ENCODE measurements around the gene PLEKHM3. TPM values are rescaled to one million over a fixed set of nuclear protein-coding genes. Genes with fewer than 3 reads are reported as not detected.

PLEKHM3 gene
- total RNA-seq, 4 donors from 2014 or later, result 14.9 to 28.3 (median 21.0) TPM

GRCh38 chr2:207925601-207926000 lies 99.7 kb downstream of the PLEKHM3 start:
- TF ChIP-seq POLR2A (IDR thresholded peaks at IDR 0.05), result no peak
- TF ChIP-seq EP300 (IDR thresholded peaks at IDR 0.05), result no peak
- TF ChIP-seq POLR2AphosphoS5 (IDR thresholded peaks at IDR 0.05), result no peak
- no peak for TF ChIP-seq CTCF (IDR thresholded peaks at IDR 0.05)
- DNase-seq (ENCODE audit: low spot score in 2 of 2), result no peak
- no peak overlapping the region for H3K27ac ChIP-seq
- 88% methylated on average over 8 of the region's 8 CpGs for WGBS
- H3K4me1 ChIP-seq, result no peaks in the 10 kb centered on the region
- H3K9me3 ChIP-seq, result no peaks in the 10 kb centered on the region
- no peak overlapping the region for H3K4me3 ChIP-seq
- peaks cover 5% of the 10 kb centered on the region for H3K36me3 ChIP-seq
- no peaks in the 10 kb centered on the region for H3K27me3 ChIP-seq

GRCh38 chr2:207921606-207922005 lies 103.7 kb downstream of the PLEKHM3 start:
- no peak for TF ChIP-seq EP300 (IDR thresholded peaks at IDR 0.05)
- no peak for TF ChIP-seq CTCF (IDR thresholded peaks at IDR 0.05)
- no peak for TF ChIP-seq POLR2A (IDR thresholded peaks at IDR 0.05)
- no peak for TF ChIP-seq POLR2AphosphoS5 (IDR thresholded peaks at IDR 0.05)

GRCh38 chr2:207920721-207921120 lies 104.6 kb downstream of the PLEKHM3 start:
- 84% methylated on average over 6 of the region's 6 CpGs for whole genome bisulfite sequencing
- H3K4me3 ChIP-seq, result no peak overlapping the region
- H3K9me3 ChIP-seq, result no peaks in the 10 kb centered on the region
- no peaks in the 10 kb centered on the region for H3K4me1 ChIP-seq
- peaks cover 5% of the 10 kb centered on the region for H3K36me3 ChIP-seq
- H3K27me3 ChIP-seq, result no peaks in the 10 kb centered on the region
- DNase-seq (ENCODE audit: low spot score in 2 of 2), result no peak
- TF ChIP-seq POLR2A (IDR thresholded peaks at IDR 0.05) (no peak), CTCF (IDR thresholded peaks at IDR 0.05) (no peak), EP300 (IDR thresholded peaks at IDR 0.05) (no peak), POLR2AphosphoS5 (IDR thresholded peaks at IDR 0.05) (no peak)
- no peak overlapping the region for H3K27ac ChIP-seq

More at GRCh38 chr2:207921606-207922005, 103.7 kb downstream of the PLEKHM3 start:
- Histone ChIP-seq H3K4me1 (no peaks in the 10 kb centered on the region), H3K4me3 (no peak overlapping the region), H3K36me3 (peaks cover 5% of the 10 kb centered on the region), H3K27ac (no peak overlapping the region), H3K27me3 (no peaks in the 10 kb centered on the region), H3K9me3 (no peaks in the 10 kb centered on the region)
- no peak for DNase-seq (ENCODE audit: low spot score in 2 of 2)

- no peak overlapping the region for H3K4me3 ChIP-seq
- DNase-seq (ENCODE audit: low spot score in 2 of 2), result no peak
- H3K4me1 ChIP-seq, result no peaks in the 10 kb centered on the region
- no peaks in the 10 kb centered on the region for H3K27me3 ChIP-seq
- H3K27ac ChIP-seq, result no peak overlapping the region
- H3K9me3 ChIP-seq, result no peaks in the 10 kb centered on the region
- TF ChIP-seq EP300 (IDR thresholded peaks at IDR 0.05) (no peak), POLR2A (IDR thresholded peaks at IDR 0.05) (no peak), CTCF (IDR thresholded peaks at IDR 0.05) (no peak), POLR2AphosphoS5 (IDR thresholded peaks at IDR 0.05) (no peak)
- WGBS, result 85% methylated on average over 3 of the region's 3 CpGs
- peaks cover 5% of the 10 kb centered on the region for H3K36me3 ChIP-seq
Measured at GRCh38 chr2:207920321-207920720, 105.0 kb downstream of the PLEKHM3 start.

- 89% methylated on average over 8 of the region's 8 CpGs for WGBS
- no peak for DNase-seq (ENCODE audit: low spot score in 2 of 2)
- TF ChIP-seq CTCF (IDR thresholded peaks at IDR 0.05), result no peak
- no peak for TF ChIP-seq EP300 (IDR thresholded peaks at IDR 0.05)
- no peak for TF ChIP-seq POLR2A (IDR thresholded peaks at IDR 0.05)
- TF ChIP-seq POLR2AphosphoS5 (IDR thresholded peaks at IDR 0.05), result no peak
- Histone ChIP-seq H3K4me1 (no peaks in the 10 kb centered on the region), H3K36me3 (no peaks in the 10 kb centered on the region), H3K9me3 (no peaks in the 10 kb centered on the region), H3K27me3 (no peaks in the 10 kb centered on the region), H3K27ac (no peak overlapping the region), H3K4me3 (no peak overlapping the region)
Measured at GRCh38 chr2:207919164-207919919, 106.0 kb downstream of the PLEKHM3 start.
